Kidney epithelial cell (primary cell): ENCODE measurements around the gene IL12RB2. TPM values are rescaled to one million over a fixed set of nuclear protein-coding genes. Genes with fewer than 3 reads are reported as not detected.

Experiments
- DNase-seq: peaks from one replicate; pipeline ENCODE4 v3.0.0-alpha.2; 2010; ENCODE audit warnings: low read depth
- H3K27me3 ChIP-seq: 2 replicates; pipeline ENCODE4 v1.6.0; 2011; ENCODE audit warnings: low read length; ENCODE audit not compliant: control insufficient read depth, insufficient read depth
- H3K36me3 ChIP-seq: 2 replicates; pipeline ENCODE4 v1.5.1; 2011; ENCODE audit warnings: low read length; ENCODE audit not compliant: control insufficient read depth, insufficient read depth
- H3K4me3 ChIP-seq: 2 replicates; pipeline ENCODE4 v1.5.1; 2011; ENCODE audit warnings: low read depth, mild to moderate bottlenecking, control low read depth, low read length
- CTCF ChIP-seq: IDR thresholded peaks from 2 replicates; pipeline ENCODE4 v1.5.1; 2011; ENCODE audit warnings: mild to moderate bottlenecking, moderate library complexity, low read length, control low read depth, inconsistent platforms; ENCODE audit not compliant: insufficient read depth, poor library complexity, severe bottlenecking
- total RNA-seq: library from RNA; depleted of rRNA; stranded (reverse); fragments of >200 nt; gene quantifications from 2 replicates; pipeline ENCODE4 v1.2.3, GENCODE V29; 2015

Gene IL12RB2
- 0.17 and 0.55 TPM in 2 replicates for total RNA-seq

- H3K4me3 ChIP-seq, result peak within 1 kb of the TSS; percentile 33
- H3K27me3 ChIP-seq, result peaks cover 12% of the 10 kb centered on the region
- TF ChIP-seq CTCF, result no peak
- DNase-seq, result no peak
- H3K36me3 ChIP-seq, result no peaks in the 10 kb centered on the region
Measured at GRCh38 chr1:67307251-67308060, at the start of gene IL12RB2. Gene IL12RB2, plus strand, starts transcription at chr1:67307873. Its CDS starts 12,496 bp downstream, at chr1:67320369.

- DNase-seq, result no peak
- H3K4me3 ChIP-seq, result no peak overlapping the region
- no peaks in the 10 kb centered on the region for H3K27me3 ChIP-seq
- TF ChIP-seq CTCF, result no peak
- H3K36me3 ChIP-seq, result no peaks in the 10 kb centered on the region
Measured at GRCh38 chr1:67261680-67262079, 46.0 kb upstream of the IL12RB2 start.

GRCh38 chr1:67262735-67263134 is 44.9 kb upstream of the IL12RB2 start:
- no peak for TF ChIP-seq CTCF
- Histone ChIP-seq H3K27me3 (no peaks in the 10 kb centered on the region), H3K4me3 (no peak overlapping the region), H3K36me3 (no peaks in the 10 kb centered on the region)
- DNase-seq, result no peak

- TF ChIP-seq CTCF, result no peak
- DNase-seq, result no peak
- Histone ChIP-seq H3K36me3 (no peaks in the 10 kb centered on the region), H3K4me3 (no peak overlapping the region), H3K27me3 (no peaks in the 10 kb centered on the region)
Measured at GRCh38 chr1:67264152-67264551, 43.5 kb upstream of the IL12RB2 start.

GRCh38 chr1:67264899-67265298 is 42.8 kb upstream of the IL12RB2 start:
- no peak for DNase-seq
- Histone ChIP-seq H3K27me3 (no peaks in the 10 kb centered on the region), H3K36me3 (no peaks in the 10 kb centered on the region), H3K4me3 (no peak overlapping the region)
- no peak for TF ChIP-seq CTCF

GRCh38 chr1:67269061-67269460 is 38.6 kb upstream of the IL12RB2 start:
- no peak for TF ChIP-seq CTCF
- no peak for DNase-seq
- Histone ChIP-seq H3K27me3 (no peaks in the 10 kb centered on the region), H3K36me3 (no peaks in the 10 kb centered on the region), H3K4me3 (no peak overlapping the region)
